Kidney capillary endothelial cell (primary cell): Measurements from ENCODE around the gene ADAM10.

Source experiments
- DNase-seq: peaks from one replicate; pipeline ENCODE4 v3.0.0-alpha.2; 2018; ENCODE audit warnings: low spot score

The ADAM10 gene

DNA sequence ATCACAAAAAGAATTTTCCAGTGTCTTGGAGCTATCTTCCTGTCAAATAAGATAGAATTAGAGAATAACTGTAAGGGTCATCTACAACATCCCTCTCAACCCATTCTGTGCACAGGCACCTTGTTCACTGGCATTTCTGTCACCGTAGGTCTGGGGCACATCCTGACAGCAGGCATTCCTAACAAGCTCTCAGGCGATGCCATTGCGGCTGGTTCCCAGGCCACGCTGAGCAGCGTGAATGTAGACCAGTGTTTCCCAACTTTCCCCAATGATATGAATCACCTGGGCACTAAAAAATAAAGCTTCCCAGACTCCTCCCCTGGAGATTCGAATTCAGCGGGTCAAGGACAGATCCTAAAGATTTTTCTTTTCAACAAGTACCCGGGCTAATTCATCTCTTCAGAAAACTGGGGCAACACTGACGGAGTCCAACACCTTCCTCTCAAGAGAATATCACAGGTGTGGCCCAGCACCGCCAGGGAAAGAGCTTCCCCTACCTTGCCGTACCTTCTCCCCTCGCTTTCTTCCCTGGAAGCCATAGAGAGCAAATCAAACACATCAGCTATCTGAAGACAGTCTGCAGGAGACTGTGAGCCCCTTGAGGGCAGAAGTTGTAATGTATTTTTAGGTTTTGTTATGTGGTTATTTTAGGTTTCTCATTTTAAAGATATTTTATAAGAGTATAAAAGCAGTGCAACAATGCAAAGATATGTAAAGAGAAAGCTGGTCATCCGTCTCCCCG is 174.3 kb downstream of the ADAM10 start:
- DNase-seq: no peak

DNA sequence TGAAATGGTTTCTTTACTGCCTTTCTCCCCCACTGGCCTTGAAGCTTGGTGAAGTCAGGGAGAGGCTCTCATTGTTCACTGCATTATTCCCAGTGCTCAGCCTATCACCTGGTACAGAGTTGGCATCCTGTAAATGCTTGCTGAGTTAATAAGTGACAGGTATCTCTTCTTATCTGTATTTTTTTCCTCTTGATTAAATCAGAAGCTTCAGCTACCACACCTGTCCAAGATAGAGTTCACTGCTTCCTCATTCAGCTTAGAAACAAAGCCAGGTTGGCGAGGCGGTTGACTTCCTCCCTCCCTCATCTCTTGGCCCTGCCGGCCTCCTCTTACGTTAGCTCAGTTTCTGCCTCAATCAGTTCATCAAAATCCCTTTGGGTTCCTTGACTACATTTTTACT is 174.9 kb downstream of the ADAM10 start:
- DNase-seq: no peak

DNA sequence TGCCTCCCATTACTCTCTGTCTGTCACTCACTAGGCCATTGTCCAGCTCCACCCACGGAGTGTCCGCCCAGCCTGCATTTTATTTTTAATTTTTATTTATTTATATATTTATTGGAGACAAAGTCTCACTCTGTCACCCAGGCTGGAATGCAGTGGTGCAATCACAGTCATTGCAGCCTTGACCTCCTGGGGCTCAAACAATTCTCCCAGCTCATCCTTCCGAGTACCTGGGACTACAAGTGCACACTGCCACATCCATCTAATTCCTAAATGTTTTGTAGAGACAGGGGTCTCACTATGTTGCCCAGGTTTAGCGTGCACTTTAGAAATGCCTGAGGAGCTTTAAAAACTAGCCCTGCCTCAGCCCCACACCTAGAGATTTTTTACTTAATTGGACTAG is 176.2 kb downstream of the ADAM10 start:
- no peak for DNase-seq

DNA sequence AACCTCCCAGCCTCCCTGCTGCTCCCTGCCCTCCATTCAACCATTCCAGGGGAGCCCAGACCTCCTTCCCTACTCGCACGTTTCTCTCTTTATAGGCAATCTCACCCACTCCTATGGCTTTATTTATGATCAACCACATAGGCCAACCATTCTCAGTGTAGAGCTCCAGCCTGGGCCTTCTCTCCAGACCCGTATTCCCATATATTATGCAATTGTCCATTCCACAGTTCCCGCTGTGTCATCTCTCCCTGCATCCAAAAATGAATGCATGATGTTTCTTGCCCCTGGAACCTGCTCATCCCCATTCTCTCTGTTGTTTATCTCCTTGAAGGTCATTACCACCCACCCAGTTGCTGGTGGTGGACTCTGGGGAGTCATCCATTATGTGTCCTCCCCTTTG is 177.0 kb downstream of the ADAM10 start:
- DNase-seq: no peak

DNA sequence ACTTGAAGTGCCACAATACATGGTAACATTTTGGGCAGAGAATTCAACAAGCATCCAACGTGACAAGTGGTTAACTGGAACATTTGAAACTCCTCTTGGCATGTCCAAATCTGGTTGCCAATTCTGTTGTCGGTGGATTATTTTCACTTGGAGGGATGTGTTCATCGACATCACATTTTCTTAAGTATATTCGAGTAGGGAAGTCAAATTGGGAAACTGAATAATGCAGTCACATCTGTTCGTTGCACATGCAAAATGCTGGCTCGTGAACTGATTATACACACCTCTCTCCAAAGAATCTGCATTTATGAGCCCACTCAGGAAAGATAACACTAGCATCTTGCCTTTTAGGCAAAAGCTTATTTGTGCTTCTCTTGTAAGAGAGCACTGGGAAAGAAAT is 178.0 kb downstream of the ADAM10 start:
- DNase-seq: no peak

DNA sequence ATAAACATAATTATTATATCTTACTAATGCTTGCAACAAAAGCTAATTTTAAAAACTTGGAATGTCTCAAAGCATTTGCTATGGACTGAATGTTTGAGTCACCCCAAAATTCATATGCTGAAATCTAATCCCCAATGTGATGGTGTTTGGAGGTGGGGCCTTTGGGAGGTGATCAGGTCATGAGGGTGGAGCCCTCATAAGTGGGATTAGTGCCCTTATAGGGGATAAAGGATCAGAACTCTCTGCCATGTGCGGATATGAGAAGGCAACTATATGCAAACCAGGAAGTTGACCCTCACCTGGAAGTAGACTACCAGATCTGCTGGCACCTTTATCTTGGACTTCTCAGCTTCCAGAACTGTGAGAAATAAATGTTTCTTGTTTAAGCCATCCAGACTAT is 180.1 kb downstream of the ADAM10 start:
- DNase-seq: no peak

DNA sequence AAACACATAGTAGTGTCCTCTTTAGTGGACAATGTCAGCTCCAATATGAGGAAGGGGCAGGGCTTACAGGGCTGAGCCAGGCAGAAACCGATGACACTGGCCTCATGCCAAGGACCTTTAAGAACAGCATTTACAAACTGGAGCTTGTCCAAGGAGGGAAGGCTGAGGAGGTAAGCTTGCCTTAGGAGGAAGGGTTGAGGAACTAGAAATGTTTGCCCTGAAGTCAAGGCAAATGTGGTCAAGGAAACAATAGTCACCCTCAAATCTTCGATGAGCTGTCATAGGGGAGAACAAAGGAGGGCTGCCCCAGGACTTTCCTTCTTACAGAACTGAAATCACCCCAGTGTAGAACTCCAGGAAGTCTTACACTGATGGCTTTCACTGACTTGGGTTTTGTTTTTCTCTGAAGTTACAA is 181.3 kb downstream of the ADAM10 start:
- peak; percentile 29 for DNase-seq

DNA sequence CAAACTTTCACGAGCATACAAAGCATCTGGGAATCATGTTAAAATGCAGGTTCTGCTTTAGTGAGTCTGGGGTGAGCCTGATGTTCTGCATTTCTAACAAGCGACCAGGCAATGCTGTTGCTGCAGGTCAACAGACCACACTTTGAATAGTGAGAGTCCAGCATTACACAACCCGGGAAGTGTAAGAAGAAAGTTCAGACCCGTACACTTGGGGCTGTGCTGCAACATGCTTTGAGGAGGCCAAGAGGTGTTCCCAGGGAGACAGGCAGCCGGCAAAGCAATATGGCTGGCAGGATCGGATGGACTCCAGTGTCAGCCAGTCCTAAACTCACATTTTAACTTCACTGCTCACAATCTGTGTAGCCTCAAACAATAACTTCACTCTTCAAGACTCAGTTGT is 183.5 kb downstream of the ADAM10 start:
- DNase-seq: no peak

DNA sequence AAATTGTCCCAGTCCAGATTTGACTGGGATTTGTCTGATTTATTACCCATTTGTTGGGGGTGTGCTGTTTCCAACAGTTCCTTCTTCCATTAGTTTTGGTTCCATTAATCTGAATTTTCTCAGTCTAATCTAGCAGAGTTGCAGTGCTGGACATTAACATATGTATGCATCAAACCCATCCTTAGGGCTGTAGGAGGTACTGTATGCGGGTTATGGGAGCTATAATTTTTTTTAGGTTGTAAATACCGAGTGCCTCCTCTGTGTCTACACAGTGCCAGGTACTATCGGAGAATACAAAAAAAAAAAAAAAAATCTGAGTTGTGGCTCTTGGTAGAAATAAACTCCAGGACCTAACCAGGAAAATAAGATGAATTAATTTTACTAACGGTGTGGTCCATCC is 183.9 kb downstream of the ADAM10 start:
- DNase-seq: no peak

DNA sequence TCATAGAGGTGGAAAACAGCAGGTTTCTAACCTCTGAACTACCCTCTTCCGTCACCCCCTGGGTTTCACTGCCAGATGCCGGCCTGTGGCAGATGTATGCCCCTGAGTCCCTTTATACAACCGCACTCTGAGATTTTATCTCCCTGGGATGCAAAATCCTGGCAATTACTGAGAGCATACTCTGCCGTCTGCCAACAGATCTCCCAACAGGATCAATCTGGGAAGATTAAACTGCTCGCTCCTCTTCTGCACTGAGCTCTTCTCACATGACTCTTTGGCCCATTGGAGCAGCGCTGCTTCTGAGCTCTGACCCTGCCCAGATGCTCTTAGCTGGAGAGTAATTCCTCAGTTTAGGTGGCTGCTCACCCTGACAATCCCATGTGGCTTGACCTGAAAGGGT is 184.5 kb downstream of the ADAM10 start:
- DNase-seq: no peak

DNA sequence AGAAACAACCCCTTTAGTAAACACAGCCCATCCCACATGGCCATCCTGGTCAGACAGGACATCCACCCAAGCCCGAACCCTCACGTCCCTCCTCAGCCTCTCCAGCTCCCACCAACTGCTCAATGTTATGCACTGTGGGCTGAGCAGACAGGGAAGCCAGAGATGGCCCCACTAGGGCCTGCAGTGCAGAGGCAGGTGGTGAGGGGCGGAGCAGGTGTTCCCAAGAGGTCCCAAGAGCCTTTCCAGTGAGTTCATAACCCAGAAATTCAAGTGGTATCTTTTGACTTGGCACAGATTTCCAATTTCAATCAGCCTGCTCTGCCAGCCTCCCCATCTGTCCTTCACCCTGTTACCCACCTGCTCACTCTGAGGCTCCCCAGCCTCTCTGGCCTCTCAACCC is 187.4 kb downstream of the ADAM10 start:
- DNase-seq: no peak

DNA sequence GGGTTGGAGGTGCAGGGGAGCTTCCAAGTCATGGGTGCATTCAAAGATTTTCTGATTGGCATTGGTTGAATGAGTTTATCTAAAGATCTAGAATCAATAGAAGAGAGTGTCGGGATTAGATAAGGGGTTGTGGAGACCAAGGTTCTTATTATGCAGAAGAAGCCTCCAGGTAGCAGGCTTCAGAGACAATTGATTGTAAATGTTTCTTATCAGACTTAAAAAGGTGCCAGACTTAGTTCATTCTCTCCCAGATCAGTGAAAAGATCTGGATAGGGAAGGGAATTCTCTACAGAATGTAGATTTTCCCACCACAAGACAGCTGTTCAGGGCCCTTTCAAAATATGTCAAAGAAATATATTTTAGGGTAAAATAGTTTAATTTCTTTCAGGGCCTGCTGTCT is 188.2 kb downstream of the ADAM10 start:
- DNase-seq: no peak

DNA sequence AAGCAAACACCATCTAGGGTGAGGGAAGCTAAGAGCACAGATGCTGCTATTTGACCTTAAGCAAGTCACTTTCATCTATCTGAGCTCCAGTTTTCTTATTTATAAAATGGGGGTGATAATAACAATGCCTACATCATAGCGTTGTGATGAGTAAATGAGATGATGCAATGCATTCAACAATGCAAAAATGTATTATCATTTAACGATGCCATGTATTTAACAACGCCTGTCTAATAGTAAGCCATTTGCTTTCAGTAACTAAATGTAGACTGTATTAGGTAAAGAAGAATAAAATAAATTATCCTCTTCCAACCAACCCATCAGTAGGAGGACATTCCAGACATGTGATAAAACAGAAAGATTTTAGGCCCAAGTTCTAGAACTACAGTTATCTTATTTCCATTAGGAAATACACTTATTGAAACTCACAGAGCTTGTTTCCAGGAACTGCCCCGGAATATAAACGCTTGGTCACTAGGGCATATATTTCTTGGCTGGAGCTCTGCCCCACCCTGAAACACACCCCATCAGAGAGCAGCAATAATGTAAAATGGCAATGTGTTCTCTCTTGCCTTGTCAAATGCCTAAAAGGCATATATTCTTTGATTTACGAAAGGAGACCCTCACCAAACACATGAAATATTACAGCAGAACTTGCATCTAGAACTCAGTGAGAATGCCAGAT is 189.5 kb downstream of the ADAM10 start:
- no peak for DNase-seq

DNA sequence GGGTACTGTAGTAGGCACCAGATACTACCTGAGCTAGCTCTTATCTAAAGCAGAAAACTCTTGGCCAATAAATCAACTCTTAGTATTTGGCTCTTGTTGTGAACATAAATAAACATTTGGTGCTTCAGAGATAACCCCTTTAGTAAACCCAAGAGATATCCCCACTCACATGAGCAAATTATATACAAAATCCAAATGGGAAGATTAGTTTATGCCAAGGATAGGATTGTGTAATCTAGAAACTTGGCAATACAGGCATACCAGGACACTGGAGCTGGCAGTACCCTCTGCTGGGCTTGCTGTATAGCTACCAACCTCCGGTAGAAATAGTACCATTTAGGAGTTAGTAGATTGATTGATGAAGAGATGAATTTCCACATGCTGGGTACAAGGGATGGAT is 190.7 kb downstream of the ADAM10 start:
- DNase-seq: no peak

DNA sequence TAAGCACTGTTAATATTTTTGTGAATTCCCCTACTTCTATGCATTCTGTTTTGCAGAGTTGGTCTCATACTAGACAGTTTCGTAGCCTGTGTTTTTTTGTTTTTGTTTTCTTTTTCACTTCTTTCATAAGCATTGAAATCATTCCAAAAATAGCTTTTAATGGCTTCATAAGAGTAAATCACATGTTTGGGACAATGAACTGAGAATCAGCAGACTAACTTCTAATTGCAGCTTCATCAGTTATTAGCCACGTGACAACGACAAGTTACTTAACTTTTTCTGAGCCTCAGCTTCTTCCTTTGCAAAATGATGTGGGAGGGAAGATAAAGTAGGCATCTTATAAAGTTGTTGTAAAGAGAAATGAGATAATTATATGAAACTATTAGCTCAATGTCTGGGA is 193.0 kb downstream of the ADAM10 start:
- DNase-seq: no peak

DNA sequence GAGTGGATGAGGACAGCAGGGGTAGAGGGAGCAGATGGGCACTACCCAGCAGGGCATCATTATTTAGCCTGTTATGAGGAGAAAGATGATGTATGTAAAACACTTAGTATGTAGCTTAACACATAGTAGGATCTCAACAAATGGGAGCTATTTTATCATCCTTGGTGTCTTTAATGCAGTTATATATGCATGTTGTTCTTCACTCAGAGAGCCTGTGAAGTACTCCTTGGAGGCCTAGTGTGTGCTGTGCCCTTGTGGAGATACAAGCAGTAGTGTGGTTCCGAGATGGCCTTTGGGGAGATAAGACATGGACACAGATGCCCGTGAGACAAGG is 193.5 kb downstream of the ADAM10 start:
- no peak for DNase-seq

DNA sequence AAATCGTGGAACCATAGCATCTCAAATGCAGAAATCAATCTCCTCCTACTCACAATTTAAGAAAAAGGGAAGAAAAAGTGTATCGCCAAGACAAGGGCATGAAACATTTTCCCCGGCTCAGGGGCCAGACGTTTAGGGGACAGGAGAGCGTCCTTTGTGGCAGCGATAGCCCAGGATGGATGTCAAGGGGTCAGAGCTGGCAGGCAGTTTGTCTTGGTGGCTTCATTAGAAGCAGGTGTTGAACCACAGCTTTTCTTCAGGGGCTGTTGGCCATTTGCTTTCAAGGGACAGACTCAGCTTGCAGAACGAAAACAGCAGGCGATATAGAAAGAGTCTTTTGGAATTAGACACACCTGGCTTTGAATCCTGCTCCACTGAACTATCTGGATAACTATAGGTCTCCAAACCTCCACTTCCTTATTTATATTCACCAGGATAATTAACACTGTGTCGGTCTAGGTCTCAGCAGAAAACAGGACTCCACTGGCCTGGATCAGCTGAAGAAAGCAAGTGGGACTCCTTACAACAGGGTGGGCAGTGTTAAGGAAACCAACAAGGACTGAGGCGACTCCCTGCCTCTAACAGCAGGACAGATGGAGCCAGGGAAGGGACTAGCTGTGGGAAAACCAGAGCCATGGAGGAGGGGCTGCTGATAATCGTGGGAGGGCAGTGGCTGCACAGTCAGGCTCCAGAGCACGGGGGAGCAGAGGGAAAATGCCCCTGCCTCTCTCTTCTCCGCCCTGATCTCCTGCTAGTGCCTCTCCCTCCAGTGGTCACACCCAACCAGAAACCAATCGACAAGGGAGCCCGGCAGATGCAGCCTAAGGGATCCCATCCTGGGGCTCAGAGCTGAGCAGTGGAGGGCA is 194.1 kb downstream of the ADAM10 start:
- no peak for DNase-seq

DNA sequence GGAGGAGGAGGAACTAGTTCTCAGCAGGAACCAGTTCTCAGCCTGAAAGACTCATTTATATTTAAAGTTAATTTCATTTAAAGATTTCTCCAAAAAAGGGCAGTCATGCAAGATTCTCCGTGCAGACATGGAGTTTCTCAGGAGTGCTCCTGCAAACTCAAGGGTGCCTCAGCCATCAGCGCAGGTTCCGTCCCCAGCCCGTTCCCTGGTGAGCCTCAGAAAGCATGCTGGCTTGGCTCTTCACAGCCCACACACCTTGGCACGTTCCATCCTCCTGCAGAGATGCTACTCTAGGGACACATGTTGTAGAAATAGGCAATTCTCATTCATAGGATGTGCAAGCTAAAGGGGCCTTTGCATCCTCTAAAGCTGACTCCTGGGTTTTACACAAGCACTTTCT is 194.7 kb downstream of the ADAM10 start:
- no peak for DNase-seq

DNA sequence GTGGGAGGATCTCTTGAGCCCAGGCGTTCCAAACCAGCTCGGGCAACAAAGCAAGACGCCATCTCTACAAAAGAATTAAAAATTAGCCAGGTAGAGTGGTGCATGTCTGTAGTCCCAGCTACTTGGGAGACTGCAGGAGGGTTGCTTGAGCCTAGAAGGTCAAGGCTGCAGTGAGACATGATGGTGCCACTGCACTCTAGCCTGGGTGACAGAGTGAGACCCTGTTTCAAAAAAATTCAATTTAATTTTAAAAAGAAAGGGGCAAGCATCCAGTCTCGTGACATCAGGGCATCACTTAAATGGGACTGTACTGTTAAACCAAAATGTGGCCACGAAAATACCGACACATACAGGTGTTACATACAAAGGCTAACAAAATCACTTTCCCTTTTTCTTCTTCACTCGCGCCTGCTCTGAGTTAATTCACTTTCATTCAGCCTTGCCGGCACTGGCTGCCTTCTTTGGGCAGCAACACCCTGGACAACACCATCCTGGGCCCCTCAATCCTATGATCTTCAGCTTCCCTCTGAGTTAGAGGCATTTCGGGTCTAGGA is 196.1 kb downstream of the ADAM10 start:
- no peak for DNase-seq

DNA sequence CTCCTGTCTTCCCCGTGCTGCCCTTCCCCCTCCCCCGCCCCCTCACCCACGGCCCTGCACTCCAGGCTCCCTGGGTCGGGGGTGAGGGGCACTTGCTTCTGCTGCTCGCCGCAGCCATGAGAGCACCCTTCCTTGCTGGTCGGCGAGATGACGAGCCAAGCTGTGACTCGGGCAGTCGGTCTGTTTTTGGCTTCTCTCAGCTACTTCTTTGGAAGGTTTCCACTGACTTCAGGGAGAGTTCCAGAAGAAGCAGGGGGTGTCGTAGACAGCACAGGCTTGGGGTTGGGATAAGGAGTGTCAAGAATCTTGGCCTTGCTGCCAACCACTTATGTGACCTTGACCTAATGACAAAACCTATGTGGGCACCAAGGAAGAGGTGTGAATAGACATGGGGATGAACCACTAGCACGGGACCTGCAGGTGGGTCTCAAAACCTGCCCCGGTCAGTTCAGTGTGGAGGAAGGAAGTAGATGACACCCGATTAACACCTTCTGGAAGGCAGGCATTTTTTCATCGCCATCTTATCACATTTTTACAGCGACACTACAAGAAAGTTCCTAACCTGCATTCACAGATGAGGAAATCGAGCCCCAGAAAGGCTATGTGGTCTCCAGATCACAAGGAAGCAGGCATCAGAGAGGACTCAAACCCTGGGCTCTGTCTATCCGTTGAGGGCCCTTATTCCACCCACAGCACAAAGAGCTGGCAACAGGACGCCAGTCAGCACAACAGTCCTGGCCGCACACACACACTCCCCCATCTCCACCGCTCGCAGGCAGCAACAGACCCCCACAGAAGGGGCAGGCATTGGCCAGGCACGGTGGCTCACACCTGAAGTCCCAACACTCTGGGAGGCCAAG is 196.8 kb downstream of the ADAM10 start:
- DNase-seq: no peak

DNA sequence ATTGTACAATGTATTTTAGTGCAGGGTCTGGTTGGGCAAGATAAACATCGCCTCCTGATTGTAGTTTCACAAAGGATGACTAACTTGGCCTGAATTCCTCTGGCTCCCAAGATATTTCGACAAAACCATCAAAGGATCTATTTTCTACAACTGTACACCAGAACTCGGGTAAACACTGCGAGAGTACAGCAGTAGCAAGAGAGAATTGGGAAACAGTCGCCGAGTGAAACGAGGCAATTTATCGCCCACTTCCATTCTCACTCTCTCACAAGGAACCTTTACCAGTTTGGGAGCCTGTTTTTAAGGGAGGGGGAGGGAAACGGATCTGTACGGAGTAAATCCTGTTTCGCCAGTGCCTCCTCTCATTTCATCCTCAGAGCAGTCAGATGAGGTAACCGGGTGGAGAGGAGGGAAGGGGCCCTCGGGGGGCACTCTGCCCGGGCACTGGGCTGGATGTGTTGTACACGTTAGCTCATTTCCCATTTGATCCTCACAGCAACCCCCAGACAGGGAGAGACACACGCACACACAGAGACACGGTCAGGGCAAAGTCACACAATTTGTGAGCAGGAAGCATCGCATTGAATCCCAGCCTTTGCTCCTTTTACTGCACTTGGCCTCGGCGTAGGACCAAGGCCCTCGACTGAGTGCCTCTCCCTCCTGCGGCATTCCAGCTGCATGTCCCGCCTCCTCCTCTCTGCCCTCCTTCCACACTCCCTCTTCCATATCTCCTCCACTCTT is 197.6 kb downstream of the ADAM10 start:
- peak; percentile 7 for DNase-seq
